Aorta (tissue), 5 donors: ENCODE measurements around the gene GPC3. TPM values are rescaled to one million over a fixed set of nuclear protein-coding genes. Genes with fewer than 3 reads are reported as not detected.
"Not testable (repeated sequence)": the region's sequence is repeated elsewhere in the genome, so short reads cannot be mapped to it uniquely, and the experiment has no call there.

Source experiments
- ATAC-seq: fragments of 200-7000 bp; cut with Tn5 transposase; one replicate; pipeline ENCODE4 v1.9.1; 2022; ENCODE audit warnings: moderate library complexity; ENCODE audit not compliant: low FRiP score
- DNase-seq, 2 donors: peaks; one replicate each; pipeline ENCODE4 v3.0.0-alpha.2; 2020
- H3K27ac ChIP-seq, 2 donors: one replicate each; pipeline ENCODE4 v1.5.1; 2013; ENCODE audit warnings: low read length in 2 of 2, mild to moderate bottlenecking in 2 of 2, moderate library complexity in 2 of 2, control low read depth in 1 of 2, inconsistent platforms in 1 of 2, low read depth in 1 of 2
- H3K27me3 ChIP-seq, 2 donors: one replicate each; pipeline ENCODE4 v1.6.1; 2013; ENCODE audit warnings: control low read depth in 1 of 2, low read length in 1 of 2, mild to moderate bottlenecking in 1 of 2, moderate library complexity in 1 of 2; ENCODE audit not compliant: insufficient read depth in 2 of 2, control insufficient read depth in 1 of 2
- H3K36me3 ChIP-seq, 2 donors: one replicate each; pipeline ENCODE4 v1.6.1; 2013; ENCODE audit warnings: control low read depth in 1 of 2, low read length in 1 of 2, mild to moderate bottlenecking in 1 of 2; ENCODE audit not compliant: insufficient read depth in 2 of 2, control insufficient read depth in 1 of 2
- H3K4me1 ChIP-seq, 2 donors: one replicate each; pipeline ENCODE4 v1.6.1; 2013; ENCODE audit warnings: low read length in 2 of 2, control low read depth in 1 of 2, mild to moderate bottlenecking in 1 of 2, moderate library complexity in 1 of 2; ENCODE audit not compliant: insufficient read depth in 2 of 2, control insufficient read depth in 1 of 2
- H3K4me3 ChIP-seq, 2 donors: one replicate each; pipeline ENCODE4 v1.5.1; 2013; ENCODE audit warnings: low read length in 2 of 2, control low read depth in 1 of 2, mild to moderate bottlenecking in 1 of 2
- H3K9me3 ChIP-seq: one replicate; pipeline ENCODE4 v1.6.1; 2013; ENCODE audit warnings: mild to moderate bottlenecking, low read length; ENCODE audit not compliant: control insufficient read depth
- WGBS, 2 donors: extraction: QIAGEN DNeasy Blood & Tissue Kit; methylation state at CpG; one replicate each; pipeline ENCODE4 v1.1.7; 2013; 5-methylcytosine and 5-hydroxymethylcytosine counted together
- intact Hi-C, 2 donors: fragments of 100-400 bp; cut with DNase I; formaldehyde crosslinking; loops; one replicate each; pipeline versions ENCODE4 v1.14.2 to v1.15.0; 2022
- polyA plus RNA-seq, 2 donors: library from polyadenylated mRNA; stranded (reverse); fragments of 200-250 nt; gene quantifications; one replicate each; pipeline ENCODE4 v1.2.3, GENCODE V29; 2013
- total RNA-seq, 2 donors: library from RNA; stranded (reverse); fragmentation: NEBNext Ultra II Directional; extraction: Animal tissue kit (Norgen Biotek cat#: 25700); gene quantifications; one replicate each; pipeline ENCODE4 v1.2.1, GENCODE V29; 2021
- donor health status: healthy with polysubstance abuse.
- donor health status: Bipolar disorder and iron deficiency.
- donor health status: DM: no; HTN: no; CAD: no.
- donor health status: DM: no; HTN: no; CAD: no.
- donor health status: DM: yes; HTN: yes; CAD: no.

The GPC3 gene
- total and polyA plus RNA-seq, 4 donors: 1.1 to 13.2 (median 5.0) TPM

GRCh38 chrX:133762976-133763548 is 222.3 kb downstream of the GPC3 start:
- intact Hi-C loops, H3K36me3 ChIP-seq, H3K27me3 ChIP-seq, H3K27ac ChIP-seq, H3K9me3 ChIP-seq, DNase-seq, ATAC-seq, H3K4me1 ChIP-seq, H3K4me3 ChIP-seq: not testable (repeated sequence)
- WGBS, 2 donors: 70 to 84% methylated on average over 7 of the region's 7 CpGs

GRCh38 chrX:133754657-133755056 is 230.7 kb downstream of the GPC3 start:
- no peak for ATAC-seq

GRCh38 chrX:133749951-133750350 is 235.4 kb downstream of the GPC3 start:
- intact Hi-C loops: no loop called here
- no peaks in the 10 kb centered on the region for H3K9me3 ChIP-seq
- no peaks in the 10 kb centered on the region for H3K27me3 ChIP-seq
- H3K36me3 ChIP-seq: no peaks in the 10 kb centered on the region
- no peaks in the 10 kb centered on the region for H3K4me1 ChIP-seq
- 66 to 87% methylated on average over 4 of the region's 4 CpGs for WGBS, 2 donors
- H3K4me3 ChIP-seq: no peak overlapping the region
- no peak overlapping the region for H3K27ac ChIP-seq
- DNase-seq (no peak), ATAC-seq (no peak)

More at GRCh38 chrX:133754657-133755056, 230.7 kb downstream of the GPC3 start:
- Histone ChIP-seq H3K4me1 (no peaks in the 10 kb centered on the region), H3K9me3 (no peaks in the 10 kb centered on the region), H3K36me3 (no peaks in the 10 kb centered on the region), H3K27me3 (no peaks in the 10 kb centered on the region), H3K27ac (no peak overlapping the region), H3K4me3 (no peak overlapping the region)
- no peak for DNase-seq
- intact Hi-C loops: no loop called here
- WGBS, 2 donors: 69 to 76% methylated on average over 2 of the region's 2 CpGs

GRCh38 chrX:133749370-133749769 is 236.0 kb downstream of the GPC3 start:
- H3K27ac ChIP-seq: no peak overlapping the region
- H3K9me3 ChIP-seq: no peaks in the 10 kb centered on the region
- no peaks in the 10 kb centered on the region for H3K4me1 ChIP-seq
- ATAC-seq: no peak
- WGBS, 2 donors: 38 to 50% methylated on average over 4 of the region's 4 CpGs
- intact Hi-C loops: no loop called here
- no peak for DNase-seq
- H3K27me3 ChIP-seq: no peaks in the 10 kb centered on the region
- H3K36me3 ChIP-seq: no peaks in the 10 kb centered on the region
- no peak overlapping the region for H3K4me3 ChIP-seq

- no peak for ATAC-seq
- Histone ChIP-seq H3K4me1 (no peaks in the 10 kb centered on the region), H3K27me3 (no peaks in the 10 kb centered on the region), H3K27ac (no peak overlapping the region), H3K36me3 (no peaks in the 10 kb centered on the region), H3K9me3 (no peaks in the 10 kb centered on the region), H3K4me3 (no peak overlapping the region)
- intact Hi-C loops: no loop called here
- 84 to 88% methylated on average over 2 of the region's 2 CpGs for WGBS, 2 donors
- DNase-seq: no peak
These were observed 238.2 kb downstream of the GPC3 start for GRCh38 chrX:133747196-133747595.

- H3K36me3 ChIP-seq: no peaks in the 10 kb centered on the region
- ATAC-seq (no peak), DNase-seq (no peak)
- intact Hi-C loops: no loop called here
- no peak overlapping the region for H3K27ac ChIP-seq
- no peaks in the 10 kb centered on the region for H3K9me3 ChIP-seq
- no peaks in the 10 kb centered on the region for H3K27me3 ChIP-seq
- no peaks in the 10 kb centered on the region for H3K4me1 ChIP-seq
- 31 to 65% methylated on average over 1 of the region's 1 CpG for WGBS, 2 donors
- H3K4me3 ChIP-seq: no peak overlapping the region
These were observed 238.8 kb downstream of the GPC3 start for GRCh38 chrX:133746593-133746992.

- no peaks in the 10 kb centered on the region for H3K36me3 ChIP-seq
- DNase-seq: no peak
- H3K27me3 ChIP-seq: no peaks in the 10 kb centered on the region
- no peak overlapping the region for H3K4me3 ChIP-seq
- ATAC-seq: no peak
- intact Hi-C loops: no loop called here
- no peak overlapping the region for H3K27ac ChIP-seq
- H3K4me1 ChIP-seq: no peaks in the 10 kb centered on the region
- no peaks in the 10 kb centered on the region for H3K9me3 ChIP-seq
These were observed 240.0 kb downstream of the GPC3 start for GRCh38 chrX:133745349-133745748.

GRCh38 chrX:133742602-133743305 is 242.6 kb downstream of the GPC3 start:
- no peak overlapping the region for H3K27ac ChIP-seq
- 57 to 71% methylated on average over 3 of the region's 3 CpGs for WGBS, 2 donors
- no peaks in the 10 kb centered on the region for H3K27me3 ChIP-seq
- no peaks in the 10 kb centered on the region for H3K9me3 ChIP-seq
- H3K36me3 ChIP-seq: no peaks in the 10 kb centered on the region
- H3K4me1 ChIP-seq: no peaks in the 10 kb centered on the region
- DNase-seq (no peak), ATAC-seq (no peak)
- H3K4me3 ChIP-seq: no peak overlapping the region
- intact Hi-C loops: no loop called here

- no peak for DNase-seq
- Histone ChIP-seq H3K36me3 (no peaks in the 10 kb centered on the region), H3K9me3 (no peaks in the 10 kb centered on the region), H3K4me3 (no peak overlapping the region), H3K27ac (no peak overlapping the region), H3K27me3 (no peaks in the 10 kb centered on the region), H3K4me1 (no peaks in the 10 kb centered on the region)
- ATAC-seq: no peak
- 61 to 64% methylated on average over 2 of the region's 2 CpGs for WGBS, 2 donors
- intact Hi-C loops: no loop called here
These were observed 244.1 kb downstream of the GPC3 start for GRCh38 chrX:133741303-133741702.
